H1 (cell line): ENCODE measurements around the gene ABCF2. TPM values are rescaled to one million over a fixed set of nuclear protein-coding genes. Genes with fewer than 3 reads are reported as not detected.

ENCODE experiments used
- CTCF ChIA-PET: fragments of 300-600 bp; sonication (Branson Sonifier 250); formaldehyde crosslinking; loops from one replicate; lab custom pipeline; 2021; ENCODE audit not compliant: partially characterized antibody; lab: Charles Lee
- POLR2A ChIA-PET: fragments of 300-600 bp; sonication (Branson Sonifier 250); formaldehyde crosslinking; loops from one replicate; lab custom pipeline; 2021; ENCODE audit warnings: inconsistent platforms; ENCODE audit not compliant: partially characterized antibody; lab: Charles Lee
- DNase-seq, 2 experiments: peaks; one replicate each; pipeline versions ENCODE4 v3.0.0 to v3.0.0-alpha.2; 2010 to 2022; ENCODE audit warnings: low spot score in 2 of 2, low read depth in 1 of 2, mixed read lengths in 1 of 2
- FAIRE-seq: peaks from 2 replicates; lab custom pipeline; 2011; peaks lifted over from hg19 to GRCh38; lab: Jason Lieb, UNC
- H2AFZ ChIP-seq: 2 replicates; pipeline ENCODE4 v1.8.1; 2012; ENCODE audit warnings: low read length, inconsistent platforms
- H2AK5ac ChIP-seq: 2 replicates; pipeline ENCODE4 v1.6.1; 2013; ENCODE audit warnings: low read depth, low read length
- H2BK120ac ChIP-seq: replicated peaks from 2 replicates; pipeline ENCODE3; 2013; ENCODE audit warnings: low read depth, low read length, inconsistent platforms
- H2BK12ac ChIP-seq: 2 replicates; pipeline ENCODE4 v1.6.1; 2013; ENCODE audit warnings: low read depth, low read length
- H2BK15ac ChIP-seq: 2 replicates; pipeline ENCODE4 v1.6.1; 2013; ENCODE audit warnings: low read length
- H2BK20ac ChIP-seq: 2 replicates; pipeline ENCODE4 v1.6.1; 2013; ENCODE audit warnings: low read length
- H2BK5ac ChIP-seq: 2 replicates; pipeline ENCODE4 v1.6.1; 2013; ENCODE audit warnings: low read depth, low read length
- H3K14ac ChIP-seq: 2 replicates; pipeline ENCODE4 v1.6.1; 2013; ENCODE audit warnings: inconsistent platforms; ENCODE audit not compliant: insufficient read length
- H3K18ac ChIP-seq: 2 replicates; pipeline ENCODE4 v1.6.1; 2013; ENCODE audit warnings: low read length; ENCODE audit errors: extremely low read depth
- H3K23ac ChIP-seq: 2 replicates; pipeline ENCODE4 v1.6.1; 2013; ENCODE audit warnings: inconsistent platforms; ENCODE audit not compliant: insufficient read length
- H3K23me2 ChIP-seq: 2 replicates; pipeline ENCODE4 v1.6.1; 2013; ENCODE audit warnings: low read depth, low read length
- H3K27ac ChIP-seq: 2 replicates; pipeline ENCODE4 v1.6.1; 2011; ENCODE audit warnings: low read depth, low read length, inconsistent platforms
- H3K27me3 ChIP-seq, 4 experiments: replicated peaks in 1 of 4; 1 replicate in 1 of 4; 2 replicates in 3 of 4; pipeline versions ENCODE4 v1.6.1 to v1.8.1; 2011 to 2013; ENCODE audit warnings: low read length in 3 of 4, mild to moderate bottlenecking in 3 of 4, inconsistent platforms in 2 of 4, mixed read lengths in 2 of 4, moderate library complexity in 1 of 4; ENCODE audit not compliant: control insufficient read depth in 3 of 4, insufficient read depth in 3 of 4; ENCODE audit errors: extremely low read depth in 1 of 4
- H3K36me3 ChIP-seq, 4 experiments: 2 replicates each; pipeline versions ENCODE4 v1.6.1 to v1.8.1; 2011 to 2013; ENCODE audit warnings: mild to moderate bottlenecking in 4 of 4, low read length in 3 of 4, moderate library complexity in 2 of 4, control low read depth in 1 of 4, inconsistent platforms in 1 of 4; ENCODE audit not compliant: insufficient read depth in 4 of 4, control insufficient read depth in 2 of 4
- H3K4ac ChIP-seq: replicated peaks from 2 replicates; pipeline ENCODE3; 2013; ENCODE audit warnings: low read length, low read depth, mixed read lengths, inconsistent platforms; ENCODE audit not compliant: insufficient read length
- H3K4me1 ChIP-seq, 4 experiments: replicated peaks in 1 of 4; 1 replicate in 1 of 4; 2 replicates in 3 of 4; pipeline versions ENCODE4 v1.6.1 to v1.8.1; 2011 to 2013; ENCODE audit warnings: low read length in 3 of 4, inconsistent platforms in 2 of 4, mixed read lengths in 1 of 4; ENCODE audit not compliant: insufficient read depth in 4 of 4, control insufficient read depth in 3 of 4
- H3K4me2 ChIP-seq, 2 experiments: 2 replicates each; pipeline versions ENCODE4 v1.6.1 to v1.8.1; 2011 to 2013; ENCODE audit warnings: low read depth in 2 of 2, low read length in 2 of 2, control low read depth in 1 of 2, inconsistent platforms in 1 of 2, mild to moderate bottlenecking in 1 of 2; ENCODE audit not compliant: insufficient read depth in 1 of 2
- H3K4me3 ChIP-seq, 4 experiments: fragments of 200-600, 300-600 bp in 1 of 4; sonication (generic), shearing (Covaris generic), sonication (Bioruptor Twin) in 1 of 4; 2 replicates each; pipeline versions ENCODE4 v1.5.1 to v1.8.1; 2011 to 2016; ENCODE audit warnings: low read length in 4 of 4, low read depth in 3 of 4, control low read depth in 2 of 4, inconsistent platforms in 2 of 4, mild to moderate bottlenecking in 2 of 4, mixed read lengths in 1 of 4, moderate library complexity in 1 of 4; ENCODE audit not compliant: insufficient read depth in 2 of 4; ENCODE audit errors: extremely low read depth in 1 of 4
- H3K56ac ChIP-seq: replicated peaks from 2 replicates; pipeline ENCODE3; 2013; ENCODE audit warnings: low read depth, mild to moderate bottlenecking, mixed read lengths, low read length, inconsistent platforms; ENCODE audit not compliant: insufficient read length
- H3K79me1 ChIP-seq: 2 replicates; pipeline ENCODE4 v1.6.1; 2013; ENCODE audit warnings: low read depth, low read length, control low read depth
- H3K79me2 ChIP-seq, 2 experiments: 2 replicates each; pipeline versions ENCODE4 v1.6.1 to v1.8.1; 2012 to 2013; ENCODE audit warnings: low read length in 2 of 2, mild to moderate bottlenecking in 2 of 2, inconsistent platforms in 1 of 2; ENCODE audit not compliant: insufficient read depth in 2 of 2, control insufficient read depth in 1 of 2
- H3K9ac ChIP-seq, 4 experiments: replicated peaks in 1 of 4; 1 replicate in 1 of 4; 2 replicates in 3 of 4; pipeline versions ENCODE4 v1.6.1 to v1.8.1; 2011 to 2013; ENCODE audit warnings: low read depth in 3 of 4, low read length in 3 of 4, control low read depth in 2 of 4, mild to moderate bottlenecking in 2 of 4, moderate library complexity in 2 of 4, inconsistent platforms in 1 of 4; ENCODE audit errors: extremely low read depth in 1 of 4
- H3K9me3 ChIP-seq, 2 experiments: 2 replicates each; pipeline versions ENCODE4 v1.6.1 to v1.8.1; 2012 to 2013; ENCODE audit warnings: mild to moderate bottlenecking in 2 of 2, moderate library complexity in 2 of 2, control low read depth in 1 of 2, inconsistent platforms in 1 of 2, low read depth in 1 of 2, low read length in 1 of 2, mixed read lengths in 1 of 2; ENCODE audit not compliant: insufficient read depth in 2 of 2
- H4K20me1 ChIP-seq, 2 experiments: replicated peaks in 1 of 2; 2 replicates each; pipeline versions ENCODE3 to v1.8.1; 2011 to 2013; ENCODE audit warnings: inconsistent platforms in 2 of 2, low read length in 2 of 2, mild to moderate bottlenecking in 1 of 2; ENCODE audit not compliant: insufficient read depth in 2 of 2, control insufficient read depth in 1 of 2
- H4K5ac ChIP-seq: 2 replicates; pipeline ENCODE4 v1.6.1; 2013; ENCODE audit warnings: low read length, low read depth, mixed read lengths, inconsistent platforms; ENCODE audit not compliant: insufficient read length
- H4K8ac ChIP-seq: 2 replicates; pipeline ENCODE4 v1.8.0; 2013; ENCODE audit warnings: mild to moderate bottlenecking, moderate library complexity, low read length, inconsistent platforms; ENCODE audit not compliant: insufficient read depth; ENCODE audit errors: extremely low read depth
- H4K91ac ChIP-seq: replicated peaks from 2 replicates; pipeline ENCODE3; 2013; ENCODE audit warnings: low read length, mixed read lengths, inconsistent platforms; ENCODE audit not compliant: insufficient read length
- BRCA1 ChIP-seq: IDR thresholded peaks from 2 replicates; pipeline ENCODE4 v1.6.1; 2012; ENCODE audit warnings: low read depth, low read length, improper control_type of control experiment
- CEBPB ChIP-seq: IDR thresholded peaks from 2 replicates; pipeline ENCODE4 v1.6.1; 2012; ENCODE audit warnings: low read depth, low read length
- HDAC2 ChIP-seq, 2 experiments: fragments of 300-600 bp in 1 of 2; sonication (generic) in 1 of 2; IDR thresholded peaks; 2 replicates each; pipeline ENCODE4 v1.6.1; 2011 to 2012; ENCODE audit warnings: low read depth in 2 of 2, low read length in 2 of 2, mild to moderate bottlenecking in 2 of 2, moderate library complexity in 2 of 2, borderline replicate concordance in 1 of 2, inconsistent platforms in 1 of 2
- MAFK ChIP-seq: IDR thresholded peaks from 2 replicates; pipeline ENCODE4 v1.6.1; 2012; ENCODE audit warnings: low read depth, mild to moderate bottlenecking, improper control_type of control experiment, low read length
- POLR2AphosphoS5 ChIP-seq: IDR thresholded peaks from 2 replicates; pipeline ENCODE4 v1.6.1; 2011; ENCODE audit warnings: low read depth, low read length
- RAD21 ChIP-seq, 2 experiments: IDR thresholded peaks in 1 of 2; conservative IDR thresholded peaks in 1 of 2; 2 replicates each; pipeline ENCODE4 v1.6.1; 2011; ENCODE audit warnings: low read depth in 2 of 2, low read length in 2 of 2, improper control_type of control experiment in 1 of 2, inconsistent platforms in 1 of 2, mild to moderate bottlenecking in 1 of 2, moderate library complexity in 1 of 2
- RBBP5 ChIP-seq: IDR thresholded peaks from 2 replicates; pipeline ENCODE4 v1.7.1; 2012; ENCODE audit warnings: low read depth, mild to moderate bottlenecking, inconsistent platforms, low read length, moderate library complexity, borderline replicate concordance
- SAP30 ChIP-seq: fragments of 300-600 bp; sonication (generic); IDR thresholded peaks from 2 replicates; pipeline ENCODE4 v1.7.1; 2012; ENCODE audit warnings: low read length, moderate library complexity, mild to moderate bottlenecking, inconsistent platforms; ENCODE audit not compliant: insufficient read depth, insufficient replicate concordance
- SIX5 ChIP-seq: IDR thresholded peaks from 2 replicates; pipeline ENCODE4 v1.6.1; 2011; ENCODE audit warnings: mild to moderate bottlenecking, low read depth, low read length
- SP2 ChIP-seq: IDR thresholded peaks from 2 replicates; pipeline ENCODE4 v1.6.1; 2012; ENCODE audit warnings: mild to moderate bottlenecking, low read length, inconsistent platforms
- SRF ChIP-seq: IDR thresholded peaks from 2 replicates; pipeline ENCODE4 v1.6.1; 2011; ENCODE audit warnings: mild to moderate bottlenecking, low read depth, low read length, moderate library complexity
- TCF12 ChIP-seq: IDR thresholded peaks from 2 replicates; pipeline ENCODE4 v1.6.1; 2011; ENCODE audit warnings: low read depth, mild to moderate bottlenecking, low read length
- whole genome bisulfite sequencing, 2 experiments: shearing (Covaris generic) in 1 of 2; methylation state at CpG; one replicate each; pipeline versions ENCODE4 v1.1.6 to v1.1.7; 2013 to 2015; ENCODE audit warnings: low lambda C conversion rate in 2 of 2, mixed read lengths in 2 of 2, inconsistent platforms in 1 of 2, low coverage in 1 of 2, missing lambda C conversion rate in 1 of 2; ENCODE audit not compliant: insufficient replicate concordance in 2 of 2, insufficient coverage in 1 of 2, insufficient read length in 1 of 2; ENCODE audit errors: extremely low coverage in 1 of 2, missing lambda C conversion rate in 1 of 2; 5-methylcytosine and 5-hydroxymethylcytosine counted together
- polyA plus RNA-seq, 7 experiments: library from polyadenylated mRNA; depleted of rRNA in 3 of 7; stranded (reverse) in 5 of 7; unstranded in 2 of 7; fragments of >200 nt in 5 of 7; fragments of 200-250 nt in 2 of 7; gene quantifications; 1 replicate in 5 of 7; 2 replicates in 1 of 7; 4 replicates in 1 of 7; pipeline versions ENCODE4 v1.2.1 to v1.2.3, GENCODE V29; 2011 to 2013; ENCODE audit warnings: missing spikeins in 2 of 7, mixed read lengths in 2 of 7
- total RNA-seq: library from RNA; stranded (reverse); fragmentation: NEBNext Ultra II Directional; extraction: Animal tissue kit (Norgen Biotek cat#: 25700); gene quantifications from 2 replicates; pipeline ENCODE4 v1.2.1, GENCODE V29; 2021

ABCF2 gene
- total and polyA plus RNA-seq, 2 of the 8 experiments (the other 6 are each of a cell fraction or from before 2014, with no cell fraction given) = 28.0 to 55.0 TPM

GRCh38 chr7:151181011-151181431, 46.0 kb downstream of the ABCF2 start:
- no peak overlapping the region for H3K4ac ChIP-seq
- no peaks in the 10 kb centered on the region for H3K4me1 ChIP-seq
- H3K79me2 ChIP-seq = no peaks in the 10 kb centered on the region
- no peaks in the 10 kb centered on the region for H3K79me1 ChIP-seq
- ChIA-PET POLR2A (interaction anchor here (1.1 kb wide), 1 partner anchor 14 kb away, joined by 3 read pairs; no protein-coding TSS in a partner anchor), CTCF (interaction anchor here (0.9 to 3.0 kb wide), 6 partner anchors 9 to 123 kb away, joined by 4 to 17 read pairs (median 4); no protein-coding TSS in a partner anchor)
- H3K9me3 ChIP-seq = no peaks in the 10 kb centered on the region
- no peak overlapping the region for H3K14ac ChIP-seq
- no peak overlapping the region for H3K4me2 ChIP-seq
- no peak overlapping the region for H4K91ac ChIP-seq
- H2BK15ac ChIP-seq = no peak overlapping the region
- no peak overlapping the region for H2BK20ac ChIP-seq
- no peak overlapping the region for H3K27ac ChIP-seq
- H4K8ac ChIP-seq = no peak overlapping the region
- H3K56ac ChIP-seq = no peak overlapping the region
- no peak for DNase-seq
- no peak overlapping the region; the same call in 1 of the 2 replicates for H2BK5ac ChIP-seq
- WGBS, 2 experiments = 94% methylated on average over 17 of the region's 22 CpGs; no CpG with 5 or more reads in 1 of the 2 experiments
- no peak overlapping the region for H2BK12ac ChIP-seq
- H3K4me3 ChIP-seq = no peak overlapping the region
- H3K23me2 ChIP-seq = no peaks in the 10 kb centered on the region
- H3K27me3 ChIP-seq = peaks cover 0 to 3% (median 0%) of the 10 kb centered on the region in 4 experiments; a peak in 1 of 7 replicates
- no peak overlapping the region for H4K5ac ChIP-seq
- H3K9ac ChIP-seq = no peak overlapping the region
- no peak overlapping the region for H2AK5ac ChIP-seq
- TF ChIP-seq POLR2AphosphoS5 = no peak
- TF ChIP-seq RAD21 (IDR thresholded peaks at IDR 0.05 in 1 of 2, conservative IDR thresholded peaks at IDR 0.05 in 1 of 2; ENCODE audit: low read depth in 2 of 2, low read length in 2 of 2) = no peak
- TF ChIP-seq HDAC2 (IDR thresholded peaks at IDR 0.05; ENCODE audit: borderline replicate concordance in 1 of 2, low read depth in 2 of 2, low read length in 2 of 2) = no peak
- no peak for TF ChIP-seq RBBP5
- TF ChIP-seq BRCA1 = no peak
- TF ChIP-seq SRF = no peak
- no peak for TF ChIP-seq SP2
- TF ChIP-seq SIX5 = no peak
- TF ChIP-seq MAFK = no peak
- TF ChIP-seq CEBPB = no peak
- no peak for TF ChIP-seq SAP30
- TF ChIP-seq TCF12 = no peak
- TF ChIP-seq, all 59 proteins: peak for 0
- H3K36me3 ChIP-seq = no peaks in the 10 kb centered on the region
- FAIRE-seq = no peak
- no peak overlapping the region for H3K23ac ChIP-seq
- peaks cover 0 to 1% of the 10 kb centered on the region in 2 experiments for H4K20me1 ChIP-seq
- H3K18ac ChIP-seq = no peak overlapping the region
- no peak overlapping the region for H2AFZ ChIP-seq
- H2BK120ac ChIP-seq = no peak overlapping the region
